Astrocyte (in vitro differentiated cells and primary cell): ENCODE data around the gene STAT1. TPM values are rescaled to one million over a fixed set of nuclear protein-coding genes. Genes with fewer than 3 reads are reported as not detected.

Experiments used
- DNase-seq: peaks from one replicate; pipeline ENCODE4 v3.0.0-alpha.2; 2010; ENCODE audit warnings: low read depth
- FAIRE-seq: peaks from 2 replicates; lab custom pipeline; 2011; peaks lifted over from hg19 to GRCh38; lab: Jason Lieb, UNC
- H2AFZ ChIP-seq: 2 replicates; pipeline ENCODE4 v1.6.0; 2012; ENCODE audit warnings: low read depth, low read length, inconsistent platforms
- H3K27ac ChIP-seq: 2 replicates; pipeline ENCODE4 v1.5.1; 2011; ENCODE audit warnings: low read depth, low read length, inconsistent platforms
- H3K27me3 ChIP-seq: 2 replicates; pipeline ENCODE4 v1.6.0; 2011; ENCODE audit warnings: low read length, inconsistent platforms; ENCODE audit not compliant: insufficient read depth
- H3K36me3 ChIP-seq: 2 replicates; pipeline ENCODE4 v1.5.1; 2011; ENCODE audit warnings: low read length, inconsistent platforms; ENCODE audit not compliant: insufficient read depth
- H3K4me1 ChIP-seq: 2 replicates; pipeline ENCODE4 v1.5.1; 2011; ENCODE audit warnings: low read length, inconsistent platforms; ENCODE audit not compliant: insufficient read depth
- H3K4me2 ChIP-seq: 2 replicates; pipeline ENCODE4 v1.6.0; 2012; ENCODE audit warnings: low read length, inconsistent platforms
- H3K4me3 ChIP-seq: 2 replicates; pipeline ENCODE4 v1.5.1; 2011; ENCODE audit warnings: low read depth, mild to moderate bottlenecking, low read length, inconsistent platforms; ENCODE audit not compliant: insufficient read depth
- H3K79me2 ChIP-seq: 2 replicates; pipeline ENCODE4 v1.6.0; 2012; ENCODE audit warnings: mild to moderate bottlenecking, low read length, inconsistent platforms; ENCODE audit not compliant: insufficient read depth
- H3K9ac ChIP-seq: 2 replicates; pipeline ENCODE4 v1.6.0; 2012; ENCODE audit warnings: mild to moderate bottlenecking, low read length, inconsistent platforms
- H3K9me3 ChIP-seq: 2 replicates; pipeline ENCODE4 v1.5.1; 2012; ENCODE audit warnings: low read depth, mild to moderate bottlenecking, low read length, inconsistent platforms; ENCODE audit not compliant: insufficient read depth
- H4K20me1 ChIP-seq: 2 replicates; pipeline ENCODE4 v1.6.0; 2012; ENCODE audit warnings: low read length, inconsistent platforms; ENCODE audit not compliant: insufficient read depth
- H3K27ac Mint-ChIP-seq: one replicate; pipeline ENCODE4 v1.8.0; 2021; ENCODE audit warnings: mild to moderate bottlenecking, mixed read lengths; ENCODE audit not compliant: unreplicated experiment
- H3K27me3 Mint-ChIP-seq: one replicate; pipeline ENCODE4 v1.8.0; 2021; ENCODE audit warnings: low read depth, mixed read lengths; ENCODE audit not compliant: unreplicated experiment
- H3K36me3 Mint-ChIP-seq: one replicate; pipeline ENCODE4 v1.8.0; 2021; ENCODE audit warnings: low read depth, mixed read lengths; ENCODE audit not compliant: unreplicated experiment
- H3K4me1 Mint-ChIP-seq: one replicate; pipeline ENCODE4 v1.8.0; 2021; ENCODE audit warnings: low read depth, mixed read lengths; ENCODE audit not compliant: unreplicated experiment
- H3K4me3 Mint-ChIP-seq: one replicate; pipeline ENCODE4 v1.8.0; 2021; ENCODE audit warnings: mild to moderate bottlenecking, moderate library complexity, mixed read lengths; ENCODE audit not compliant: unreplicated experiment
- H3K9me3 Mint-ChIP-seq: one replicate; pipeline ENCODE4 v1.8.0; 2021; ENCODE audit warnings: mild to moderate bottlenecking, mixed read lengths; ENCODE audit not compliant: unreplicated experiment
- CTCF ChIP-seq: IDR thresholded peaks from 2 replicates; pipeline ENCODE4 v1.5.1; 2011; ENCODE audit warnings: low read depth, mild to moderate bottlenecking, inconsistent platforms, low read length, moderate library complexity; ENCODE audit not compliant: insufficient read depth
- EZH2 ChIP-seq: IDR thresholded peaks from 2 replicates; pipeline ENCODE4 v1.6.1; 2012; ENCODE audit warnings: mild to moderate bottlenecking, low read length, inconsistent platforms; ENCODE audit not compliant: insufficient read depth
- total RNA-seq: library from RNA; stranded (reverse); gene quantifications from 2 replicates; pipeline ENCODE4 v1.2.1, GENCODE V29; 2021

STAT1 gene
- total RNA-seq, 1 donor from 2014 or later = 377 TPM

- H3K9ac ChIP-seq = no peak overlapping the region
- H3K9me3 ChIP-seq = no peaks in the 10 kb centered on the region
- H3K4me2 ChIP-seq = no peak overlapping the region
- peaks cover 70% of the 10 kb centered on the region for H3K36me3 ChIP-seq
- H3K27me3 ChIP-seq = no peaks in the 10 kb centered on the region
- Mint-ChIP-seq H3K27me3 (no peaks in the 10 kb centered on the region), H3K36me3 (peaks cover 49% of the 10 kb centered on the region), H3K27ac (no peak overlapping the region), H3K9me3 (no peaks in the 10 kb centered on the region), H3K4me3 (no peak overlapping the region), H3K4me1 (peaks cover 33% of the 10 kb centered on the region)
- H3K4me1 ChIP-seq = peaks cover 12% of the 10 kb centered on the region
- no peak overlapping the region for H3K4me3 ChIP-seq
- H4K20me1 ChIP-seq = peaks cover 3% of the 10 kb centered on the region
- FAIRE-seq = no peak
- no peaks in the 10 kb centered on the region for H3K79me2 ChIP-seq
- DNase-seq = no peak
- H2AFZ ChIP-seq = no peak overlapping the region
- no peak overlapping the region for H3K27ac ChIP-seq
- TF ChIP-seq EZH2 (no peak), CTCF (no peak)
Measured at GRCh38 chr2:190986221-190986953, 27.6 kb downstream of the STAT1 start.

GRCh38 chr2:190984595-190984994 lies 29.4 kb downstream of the STAT1 start:
- Mint-ChIP-seq H3K27ac (peak overlapping the region; percentile 75), H3K27me3 (no peaks in the 10 kb centered on the region), H3K4me3 (no peak overlapping the region), H3K4me1 (peaks cover 49% of the 10 kb centered on the region), H3K9me3 (no peaks in the 10 kb centered on the region), H3K36me3 (peaks cover 43% of the 10 kb centered on the region)
- Histone ChIP-seq H3K4me3 (no peak overlapping the region), H3K9me3 (no peaks in the 10 kb centered on the region), H3K79me2 (no peaks in the 10 kb centered on the region), H3K4me1 (peaks cover 23% of the 10 kb centered on the region), H2AFZ (no peak overlapping the region), H3K9ac (no peak overlapping the region), H3K36me3 (peaks cover 57% of the 10 kb centered on the region), H3K27ac (no peak overlapping the region), H3K27me3 (no peaks in the 10 kb centered on the region), H3K4me2 (peak overlapping the region; percentile 37), H4K20me1 (peaks cover 17% of the 10 kb centered on the region)
- TF ChIP-seq EZH2 = no peak
- no peak for TF ChIP-seq CTCF
- FAIRE-seq = peak; percentile 29
- peak; percentile 93 for DNase-seq
